Retinal pigment epithelial cell (primary cell): Measurements from ENCODE around the gene ERFL.

Experiments used
- DNase-seq: peaks from one replicate; pipeline ENCODE4 v3.0.0-alpha.2; 2010; ENCODE audit warnings: low read depth
- H3K4me3 ChIP-seq: 2 replicates; pipeline ENCODE4 v1.5.1; 2011; ENCODE audit warnings: mild to moderate bottlenecking, low read length, control low read depth, moderate library complexity
- CTCF ChIP-seq: conservative IDR thresholded peaks from 2 replicates; pipeline ENCODE4 v1.5.1; 2011; ENCODE audit warnings: low read depth, low read length, control low read depth, inconsistent platforms

ERFL gene

GRCh38 chr19:41928221-41928683, at the start of gene ERFL:
ERFL (minus strand) TSS chr19:41928449; CDS start chr19:41912919, 15,530 bp downstream.
- TF ChIP-seq CTCF: no peak
- peak within 1 kb of the TSS; percentile 28 for H3K4me3 ChIP-seq
- no peak for DNase-seq

DNA sequence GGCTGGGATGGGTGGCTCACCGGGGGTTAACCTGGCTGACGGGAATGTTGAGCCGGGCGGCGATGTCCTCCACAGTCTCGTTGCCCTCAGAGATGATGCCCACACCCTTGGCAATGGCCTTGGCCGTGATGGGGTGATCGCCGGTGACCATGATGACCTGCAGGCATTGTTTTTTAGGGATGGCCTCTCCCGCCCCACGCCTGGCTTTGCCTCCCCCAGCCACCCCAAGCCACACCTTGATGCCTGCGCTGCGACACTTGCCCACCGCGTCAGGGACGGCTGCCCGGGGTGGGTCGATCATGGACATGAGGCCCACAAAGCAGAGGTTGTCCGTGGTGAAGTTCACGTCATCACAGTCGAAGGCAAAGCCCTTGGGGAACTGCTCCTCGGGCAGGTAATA, 49.7 kb upstream of the ERFL start:
- no peak overlapping the region for H3K4me3 ChIP-seq
- no peak for TF ChIP-seq CTCF
- no peak for DNase-seq

DNA sequence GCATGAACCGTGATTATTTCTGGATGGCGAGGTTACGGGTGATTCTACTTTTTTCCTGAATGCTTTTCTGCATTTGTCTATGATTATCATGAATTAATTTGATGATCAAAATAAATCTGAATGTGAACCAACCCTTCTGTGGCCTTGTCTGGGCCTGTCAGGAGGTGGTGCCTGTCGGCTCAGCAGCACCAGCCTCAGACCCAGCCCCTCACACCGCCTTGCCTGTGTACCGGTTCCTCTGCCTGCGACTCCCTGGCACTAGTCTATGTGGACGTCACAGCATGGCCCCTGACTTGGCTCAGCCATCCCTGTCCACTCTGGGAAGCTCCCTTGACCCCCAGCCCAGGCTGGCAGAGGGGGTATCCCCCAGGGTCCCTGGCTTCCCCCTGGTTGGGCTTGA, 46.4 kb upstream of the ERFL start:
- TF ChIP-seq CTCF: no peak
- H3K4me3 ChIP-seq: no peak overlapping the region
- no peak for DNase-seq

DNA sequence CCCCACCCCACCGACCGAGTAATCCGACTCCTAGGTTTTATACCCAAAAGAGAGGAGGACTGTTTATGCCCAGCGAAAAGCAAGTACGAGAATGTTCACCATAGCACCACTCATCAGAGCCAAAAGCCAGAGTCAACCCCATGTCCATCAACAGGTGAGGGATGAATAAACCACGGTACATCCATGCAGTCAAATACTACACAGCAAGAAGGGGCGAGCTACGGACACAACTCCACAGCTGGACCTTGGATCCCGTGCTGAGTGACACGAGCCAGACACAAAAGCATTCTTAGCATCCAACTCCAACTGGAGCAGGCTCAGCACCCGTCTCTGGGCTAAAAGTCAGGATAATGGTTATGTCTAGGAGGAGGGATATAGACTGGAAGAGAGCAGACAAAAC, 43.1 kb upstream of the ERFL start:
- no peak overlapping the region for H3K4me3 ChIP-seq
- no peak for TF ChIP-seq CTCF
- DNase-seq: no peak

DNA sequence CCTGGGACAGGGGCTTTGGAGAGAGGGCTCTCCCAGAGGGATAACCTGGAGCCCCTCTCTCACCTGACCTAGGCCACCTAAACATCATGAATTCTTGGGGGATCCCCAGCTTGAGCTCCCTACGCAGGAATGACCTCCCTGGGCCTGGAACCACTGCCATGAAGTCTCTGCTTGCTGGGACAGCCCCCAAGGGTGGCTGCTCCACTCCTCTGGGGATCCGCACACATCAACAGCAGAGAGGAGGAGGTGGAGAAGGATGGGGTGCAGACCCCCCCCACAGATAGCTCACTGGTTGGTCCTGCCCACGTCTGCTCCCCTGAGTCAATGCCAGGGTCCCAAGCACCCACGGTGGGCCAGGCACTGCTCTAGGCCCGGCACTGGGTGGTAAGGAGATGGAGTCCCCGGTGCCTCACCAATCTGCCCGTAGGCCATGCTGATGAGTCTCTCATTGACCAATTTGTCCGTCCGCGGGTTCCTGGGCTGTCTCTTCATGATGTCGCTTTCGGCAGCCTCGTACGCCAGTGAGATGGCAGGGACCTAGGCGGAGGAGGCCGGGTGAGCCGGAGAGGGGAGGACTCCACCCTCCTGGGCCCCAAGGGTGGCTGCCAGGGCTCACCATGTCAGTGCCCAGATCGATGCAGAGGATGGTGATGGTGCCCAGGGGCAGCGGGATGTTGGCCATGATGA, 41.7 kb upstream of the ERFL start:
- no peak for TF ChIP-seq CTCF
- no peak for DNase-seq
- H3K4me3 ChIP-seq: no peak overlapping the region

DNA sequence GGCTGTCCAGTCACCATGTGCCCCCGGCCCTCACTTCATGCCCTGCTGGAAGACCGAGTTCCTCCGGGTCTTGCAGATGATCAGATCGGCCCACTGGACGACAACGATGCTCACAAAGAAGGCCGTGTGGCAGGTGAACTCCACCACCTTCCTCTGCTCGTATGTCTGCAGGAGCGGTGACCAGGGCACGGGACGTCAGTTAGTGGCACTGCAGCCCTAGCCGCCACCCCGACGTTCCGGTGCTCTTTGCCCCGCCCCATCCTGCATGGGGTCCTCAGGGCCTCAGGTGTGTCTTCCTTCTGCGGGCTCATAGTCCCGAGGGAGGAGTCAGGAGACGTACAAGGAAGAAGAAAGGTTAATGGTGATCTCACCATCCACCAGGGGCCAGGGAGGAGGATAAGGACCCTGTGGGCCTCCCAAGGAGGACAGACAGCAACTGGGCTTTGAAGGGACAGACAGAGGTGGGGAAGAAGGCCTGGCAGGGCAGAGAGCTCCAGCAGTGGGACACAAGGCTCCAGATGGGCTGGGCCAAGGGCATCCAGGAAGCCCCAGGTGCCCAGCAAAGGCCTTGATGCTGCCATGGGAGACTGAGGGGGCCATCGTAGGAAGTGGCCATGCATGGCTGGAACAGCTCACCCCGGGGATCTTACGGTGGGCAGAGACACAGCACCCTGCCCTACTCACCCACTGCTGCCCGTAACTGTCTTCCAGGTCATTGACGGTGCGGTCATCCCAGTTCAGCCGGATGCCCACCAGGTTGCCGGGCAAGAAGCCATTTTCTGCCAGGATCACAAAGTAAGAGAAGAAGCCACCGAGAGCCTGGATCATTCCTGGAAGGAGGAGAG, 40.7 kb upstream of the ERFL start:
- H3K4me3 ChIP-seq: no peak overlapping the region
- no peak for DNase-seq
- no peak for TF ChIP-seq CTCF
